ENCODE measurements around the gene NSMCE4A. TPM values are rescaled to one million over a fixed set of nuclear protein-coding genes. Genes with fewer than 3 reads are reported as not detected.
A peak's percentile ranks its signal among the peaks of the same experiment; 100 is the strongest.
"Not testable (repeated sequence)": the region's sequence is repeated elsewhere in the genome, so short reads cannot be mapped to it uniquely, and the experiment has no call there.

The NSMCE4A gene
- total RNA-seq, 1 donor from 2014 or later = 22.8 TPM

DNA sequence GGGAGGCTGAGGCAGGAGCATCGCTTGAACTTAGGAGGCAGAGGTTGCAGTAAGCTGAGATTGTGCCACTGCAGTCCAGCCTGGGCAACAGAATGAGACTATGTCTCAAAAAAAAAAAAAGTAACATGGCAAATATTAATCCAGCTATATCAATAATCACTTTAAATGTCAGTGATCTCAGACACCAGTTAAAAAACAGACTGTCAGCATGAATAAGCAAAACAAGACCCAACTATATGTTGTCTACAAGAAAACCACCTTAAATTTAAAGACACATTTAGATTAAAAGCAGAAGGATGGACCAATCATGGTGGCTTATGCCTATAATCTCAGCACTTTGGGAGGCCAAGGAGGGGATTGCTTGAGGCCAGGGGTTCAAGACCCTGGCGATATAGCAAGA, 38.7 kb downstream of the NSMCE4A start:
- no peak for DNase-seq (ENCODE audit: low read depth)

DNA sequence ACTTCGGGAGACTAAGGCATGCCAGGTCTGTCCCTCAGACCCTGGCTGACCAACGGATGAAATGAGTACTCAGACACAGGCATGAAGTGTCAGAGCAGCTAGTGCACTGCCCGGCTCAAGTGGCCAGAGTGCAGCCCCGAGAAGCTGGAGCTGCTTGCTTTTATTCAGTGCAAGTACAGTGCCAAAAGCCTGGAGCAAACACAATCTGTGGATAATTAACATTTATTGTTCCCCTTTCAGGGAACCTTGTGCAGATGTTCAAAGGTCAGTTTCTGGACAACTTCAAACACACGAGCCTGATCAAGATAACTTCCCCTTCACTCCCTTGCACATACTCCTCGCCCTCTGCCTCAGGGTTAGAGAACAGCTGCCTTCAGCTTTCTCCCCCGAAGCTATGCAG, 39.3 kb downstream of the NSMCE4A start:
- DNase-seq (ENCODE audit: low read depth) = peak; percentile 49

DNA sequence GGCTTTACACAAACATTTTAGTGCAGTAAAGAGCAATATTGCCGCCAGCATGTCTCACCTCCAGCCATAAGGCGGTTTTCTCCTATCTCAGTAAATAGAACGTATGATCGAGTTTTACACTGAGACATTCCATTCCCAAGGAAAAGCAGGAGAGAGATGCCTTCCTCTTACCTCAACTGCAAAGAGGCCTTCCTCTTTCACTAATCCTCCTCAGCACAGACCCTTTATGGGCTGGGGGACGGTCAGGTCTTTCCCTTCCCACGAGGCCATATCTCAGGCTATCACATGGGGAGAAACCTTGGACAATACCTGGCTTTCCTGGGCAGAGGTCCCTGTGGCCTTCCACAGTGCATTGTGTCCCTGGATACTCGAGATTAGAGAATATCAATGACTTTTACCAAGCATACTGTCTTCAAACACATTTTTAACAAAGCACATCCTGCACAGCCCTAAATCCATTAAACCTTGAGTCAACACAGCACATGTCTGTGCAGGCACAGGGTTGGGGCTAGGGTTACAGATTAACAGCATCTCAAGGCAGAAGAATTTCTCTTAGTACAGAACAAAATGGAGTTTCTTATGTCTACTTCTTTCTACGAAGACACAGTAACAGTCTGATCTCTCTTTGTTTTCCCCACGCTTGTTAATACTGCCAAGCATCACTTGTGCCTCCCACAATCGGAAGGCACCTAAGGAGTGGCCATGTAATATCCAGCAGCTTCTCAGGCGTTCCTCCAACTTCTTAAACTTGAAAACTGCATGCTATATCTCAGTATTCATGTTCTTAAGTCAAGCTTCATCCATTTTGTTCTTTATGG, 44.5 kb downstream of the NSMCE4A start:
- not testable (repeated sequence) for DNase-seq (ENCODE audit: low read depth)

DNA sequence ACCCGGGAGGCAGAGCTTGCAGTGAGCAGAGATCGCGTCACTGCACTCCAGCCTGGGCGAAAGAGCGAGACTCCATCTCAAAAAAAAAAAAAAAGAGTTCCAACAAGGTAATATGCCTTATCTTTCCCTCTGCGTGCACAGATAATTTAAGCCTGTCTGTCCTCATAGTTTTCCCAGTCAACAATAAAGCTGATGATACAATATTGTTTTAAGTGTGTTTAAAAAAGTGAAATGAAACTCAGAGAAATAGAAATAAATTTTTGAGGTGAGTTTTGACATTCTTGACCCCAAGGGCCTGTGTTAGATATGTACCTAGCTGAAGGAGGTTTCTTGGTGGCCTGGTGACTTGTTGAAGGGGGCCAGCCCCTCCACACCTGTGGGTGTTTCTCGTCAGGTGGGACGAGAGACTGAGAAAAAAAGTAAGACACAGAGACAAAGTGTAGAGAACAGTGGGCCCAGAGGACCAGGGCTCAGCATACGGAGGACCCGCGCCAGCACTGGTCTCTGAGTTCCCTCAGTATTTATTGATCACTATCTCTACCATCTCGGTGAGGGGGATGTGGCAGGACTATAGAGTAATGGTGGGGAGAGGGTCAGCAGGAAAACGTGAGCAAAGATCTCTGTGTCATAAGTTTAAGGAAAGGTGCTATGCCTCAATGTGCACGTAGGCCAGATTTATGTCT, 45.3 kb downstream of the NSMCE4A start:
- DNase-seq (ENCODE audit: low read depth) = not testable (repeated sequence)

DNA sequence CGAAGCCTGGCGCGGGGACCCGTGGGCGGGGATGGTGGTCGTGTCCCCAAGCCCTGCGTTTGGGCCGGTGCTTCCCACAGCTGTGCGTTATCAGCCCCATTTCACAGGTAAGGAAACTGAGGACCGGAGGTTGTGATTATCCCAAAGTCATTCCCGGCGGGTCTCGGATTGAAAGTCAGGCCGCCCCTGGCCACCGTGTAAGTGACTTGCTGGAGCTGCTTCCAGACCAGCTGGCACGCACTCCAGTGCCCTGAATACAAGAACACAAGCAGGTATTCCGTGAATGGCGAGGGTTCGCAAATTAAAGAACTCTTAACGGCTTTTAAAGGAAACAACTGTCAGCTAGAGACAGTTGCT, 46.5 kb downstream of the NSMCE4A start:
- peak; percentile 23 for DNase-seq (ENCODE audit: low read depth)

DNA sequence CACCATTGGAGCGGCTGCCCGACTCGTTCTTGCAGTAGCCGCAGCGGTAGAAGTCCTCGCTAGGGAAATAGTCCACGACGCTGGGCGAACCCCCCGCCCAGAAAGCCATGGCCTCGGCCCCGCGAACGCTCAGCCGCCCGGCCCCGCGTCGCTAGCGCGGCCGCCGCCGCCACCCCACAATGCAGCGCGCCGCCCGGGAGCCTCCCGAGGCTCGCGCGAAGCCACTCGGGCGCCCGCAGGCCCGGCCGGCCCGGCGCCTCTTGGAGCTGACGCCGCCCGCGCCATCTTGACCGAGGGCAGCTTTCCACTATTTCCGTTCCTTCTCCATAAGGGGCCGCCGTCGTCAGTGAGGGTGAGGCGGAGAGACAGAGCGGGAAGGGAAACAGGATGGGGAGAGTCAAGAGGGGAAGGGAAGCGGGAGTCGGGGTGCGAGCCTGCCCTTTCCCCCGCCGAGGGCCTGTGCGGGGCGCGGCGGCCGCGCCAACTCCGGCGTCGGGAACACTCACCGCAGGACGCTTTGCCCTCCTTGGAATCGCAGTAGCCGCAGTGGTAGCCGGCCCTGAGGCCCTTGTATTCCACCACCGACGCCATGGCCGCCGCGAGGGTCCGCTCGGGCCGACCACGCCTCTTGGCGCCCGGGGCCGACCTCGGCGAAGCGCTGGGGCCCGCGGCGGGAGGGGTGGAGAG, 47.0 kb downstream of the NSMCE4A start, which contains the start of gene ATE1:
TSS of gene ATE1 (minus strand) at position 191 of the 687 bp plus-strand sequence. CDS start at position 109, 82 bp downstream.
- peak; percentile 75 for DNase-seq (ENCODE audit: low read depth)

DNA sequence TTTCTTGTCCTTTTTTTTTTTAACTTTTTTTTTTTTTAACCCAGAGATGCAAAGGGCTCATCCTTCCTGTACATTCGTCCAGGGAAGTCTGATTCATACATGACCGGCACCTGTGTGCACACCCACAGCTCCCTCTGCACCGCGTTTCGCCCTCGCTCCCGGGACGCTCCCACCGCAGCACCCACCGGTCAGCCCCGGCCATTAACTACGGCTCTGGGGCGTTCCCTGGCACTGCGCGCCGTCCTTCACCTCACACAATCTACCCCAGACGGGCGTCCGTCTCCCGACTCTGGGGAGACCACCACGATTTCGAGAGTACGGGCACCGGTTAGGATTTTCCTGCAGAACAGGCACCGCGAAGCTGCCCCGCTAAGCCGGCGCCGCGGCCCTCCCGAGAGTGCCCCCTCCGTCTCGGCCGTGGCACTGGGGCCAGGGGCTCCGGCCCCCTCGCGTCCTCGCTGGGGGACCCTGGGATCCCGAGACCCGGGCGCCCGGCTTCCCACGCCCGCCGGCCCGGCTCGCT, 47.6 kb downstream of the NSMCE4A start:
- DNase-seq (ENCODE audit: low read depth) = peak; percentile 45

DNA sequence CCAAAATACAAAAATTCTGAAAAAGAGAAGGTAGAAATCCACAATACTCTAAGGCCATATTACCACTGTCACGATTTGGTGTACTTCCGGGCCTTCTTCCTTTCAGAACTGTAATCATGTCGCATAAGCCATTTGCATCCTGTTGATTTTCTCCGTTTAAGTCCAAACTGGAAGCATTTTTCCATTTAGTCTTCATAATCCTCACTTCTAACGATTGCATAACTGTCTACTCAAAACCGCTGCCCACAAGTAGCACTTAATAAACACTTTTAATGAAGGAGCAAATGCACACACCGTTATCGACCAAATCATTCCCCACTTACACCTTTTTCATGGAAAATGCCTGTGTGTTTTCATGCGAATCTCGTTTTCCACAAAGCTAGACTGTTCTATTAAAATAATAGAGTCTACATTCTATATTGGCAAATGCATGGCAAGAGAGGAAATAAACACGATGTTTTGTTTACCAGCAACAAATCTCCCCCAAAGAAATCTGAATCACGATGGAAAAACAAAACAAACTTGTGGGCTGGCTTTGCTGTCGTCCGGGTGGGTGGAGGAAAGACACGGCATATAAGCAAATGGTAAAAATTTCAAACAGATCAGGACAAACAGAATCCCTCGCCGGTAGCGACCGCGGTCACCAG, 48.2 kb downstream of the NSMCE4A start:
- peak; percentile 33 for DNase-seq (ENCODE audit: low read depth)

DNA sequence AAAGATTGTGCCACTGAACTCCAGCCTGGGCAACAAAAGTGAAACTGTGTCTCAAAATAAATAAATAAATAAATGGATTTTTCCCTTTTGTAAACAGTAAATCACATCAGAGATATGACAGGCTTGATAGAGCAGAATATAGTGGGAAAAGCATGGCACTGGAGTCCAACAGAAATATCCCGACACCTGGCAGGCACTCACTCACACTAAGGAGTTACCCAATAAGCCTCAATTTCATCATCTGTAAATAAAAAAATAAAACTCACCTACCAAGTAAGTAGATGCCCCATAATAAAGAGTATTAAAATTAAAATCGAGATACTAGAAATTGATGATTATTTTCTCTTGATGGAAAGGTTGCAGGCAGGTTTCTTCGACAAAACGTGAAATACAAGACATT, 48.9 kb downstream of the NSMCE4A start:
- DNase-seq (ENCODE audit: low read depth) = no peak

DNA sequence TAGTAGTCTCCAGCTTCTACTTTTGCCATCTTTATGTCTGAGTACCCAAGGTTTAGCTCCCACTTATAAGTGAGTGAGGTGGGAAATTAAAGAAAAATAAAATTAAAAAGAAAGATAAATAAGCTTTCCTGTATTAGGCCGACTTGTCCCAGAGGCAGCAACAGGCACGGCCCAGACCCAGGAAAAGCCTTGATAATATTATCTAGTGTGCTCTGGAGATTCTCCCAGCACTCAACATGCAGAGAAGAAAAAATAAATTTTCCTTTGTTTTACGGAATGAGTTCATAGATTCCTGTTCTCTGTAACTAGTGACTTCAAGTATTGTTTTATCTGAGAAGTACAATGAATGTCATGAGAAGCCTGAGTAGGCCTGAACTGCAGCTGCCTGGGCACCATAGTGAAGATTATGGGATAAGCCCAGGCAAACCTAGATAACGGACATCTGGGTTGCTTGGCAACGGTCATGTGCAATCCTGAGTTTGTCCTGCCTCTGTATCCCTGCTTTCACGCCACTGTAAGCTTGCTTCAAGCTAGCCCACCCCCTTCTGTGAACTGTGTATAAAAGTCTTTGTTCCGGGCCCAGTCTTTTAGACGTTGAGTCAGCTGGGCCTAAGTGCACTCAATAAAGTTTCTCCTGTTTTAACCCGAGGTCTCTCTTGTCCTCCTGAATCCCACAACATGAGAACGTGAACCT, 53.6 kb downstream of the NSMCE4A start:
- no peak for DNase-seq (ENCODE audit: low read depth)

DNA sequence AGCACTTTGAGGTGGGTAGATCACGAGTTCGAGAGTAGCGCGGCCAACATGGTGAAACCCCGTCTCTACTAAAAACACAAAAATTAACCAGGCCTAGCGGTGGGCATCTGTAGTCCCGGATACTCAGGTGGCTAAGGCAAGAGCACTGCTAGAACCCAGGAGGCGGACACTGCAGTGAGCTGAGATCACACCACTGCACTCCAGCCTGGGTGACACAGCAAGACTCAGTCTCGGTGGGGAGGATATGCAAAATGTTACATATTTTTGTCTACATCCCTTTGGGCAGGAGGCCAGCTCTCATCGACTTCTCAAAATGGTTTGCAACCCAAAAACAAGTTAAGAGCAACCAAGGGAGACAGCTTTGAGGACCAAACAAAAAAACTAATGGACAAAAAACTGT, 55.4 kb downstream of the NSMCE4A start:
- DNase-seq (ENCODE audit: low read depth) = no peak

DNA sequence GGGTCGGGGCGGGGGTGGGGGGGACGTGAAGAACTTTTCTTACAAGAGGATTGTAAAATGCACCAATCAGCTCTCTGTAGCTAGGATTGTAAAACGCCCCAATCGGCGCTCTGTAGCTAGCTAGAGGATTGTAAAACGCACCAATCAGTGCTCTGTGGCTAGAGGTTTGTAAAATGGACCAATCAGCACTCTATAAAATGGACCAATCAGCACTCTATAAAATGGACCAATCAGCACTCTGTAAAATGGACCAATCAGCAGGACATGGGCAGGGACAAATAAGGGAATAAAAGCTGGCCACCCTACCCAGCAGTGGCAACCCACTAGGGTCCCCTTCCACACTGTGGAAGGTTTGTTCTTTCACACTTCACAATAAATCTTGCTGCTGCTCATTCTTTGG, 56.2 kb downstream of the NSMCE4A start:
- not testable (repeated sequence) for DNase-seq (ENCODE audit: low read depth)

DNA sequence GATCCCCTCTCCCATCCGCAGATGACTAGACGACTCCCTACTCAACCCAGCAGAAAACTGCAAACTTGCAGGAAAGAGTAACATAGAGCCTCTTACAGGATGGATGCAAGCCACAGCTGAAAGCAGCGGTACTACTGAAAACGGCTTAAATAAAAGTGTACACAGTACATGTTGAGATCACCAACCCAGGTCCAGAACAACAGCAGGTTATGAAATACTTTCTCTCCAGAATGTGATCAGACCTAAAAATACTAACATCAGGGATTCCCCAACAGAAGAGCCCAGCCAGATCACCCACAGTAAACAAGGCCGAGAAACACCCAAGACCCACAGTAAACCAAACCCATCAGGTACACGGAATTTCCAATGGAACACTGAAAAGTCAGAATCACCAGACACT, 60.4 kb downstream of the NSMCE4A start:
- no peak for DNase-seq (ENCODE audit: low read depth)

DNA sequence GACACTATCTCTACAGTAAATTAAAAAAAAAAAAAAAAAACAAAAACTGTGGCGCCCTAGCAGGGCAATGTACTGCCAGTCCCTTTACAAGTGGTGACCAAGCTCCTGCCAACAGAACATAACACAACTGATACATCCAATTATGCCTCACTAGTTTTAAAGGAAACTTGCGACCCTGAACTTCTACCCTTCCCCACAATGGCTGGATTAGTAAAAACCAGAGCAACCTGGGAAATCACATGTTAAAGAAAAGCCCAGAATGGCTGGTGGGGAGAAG, 63.7 kb downstream of the NSMCE4A start:
- no peak for DNase-seq (ENCODE audit: low read depth)

DNA sequence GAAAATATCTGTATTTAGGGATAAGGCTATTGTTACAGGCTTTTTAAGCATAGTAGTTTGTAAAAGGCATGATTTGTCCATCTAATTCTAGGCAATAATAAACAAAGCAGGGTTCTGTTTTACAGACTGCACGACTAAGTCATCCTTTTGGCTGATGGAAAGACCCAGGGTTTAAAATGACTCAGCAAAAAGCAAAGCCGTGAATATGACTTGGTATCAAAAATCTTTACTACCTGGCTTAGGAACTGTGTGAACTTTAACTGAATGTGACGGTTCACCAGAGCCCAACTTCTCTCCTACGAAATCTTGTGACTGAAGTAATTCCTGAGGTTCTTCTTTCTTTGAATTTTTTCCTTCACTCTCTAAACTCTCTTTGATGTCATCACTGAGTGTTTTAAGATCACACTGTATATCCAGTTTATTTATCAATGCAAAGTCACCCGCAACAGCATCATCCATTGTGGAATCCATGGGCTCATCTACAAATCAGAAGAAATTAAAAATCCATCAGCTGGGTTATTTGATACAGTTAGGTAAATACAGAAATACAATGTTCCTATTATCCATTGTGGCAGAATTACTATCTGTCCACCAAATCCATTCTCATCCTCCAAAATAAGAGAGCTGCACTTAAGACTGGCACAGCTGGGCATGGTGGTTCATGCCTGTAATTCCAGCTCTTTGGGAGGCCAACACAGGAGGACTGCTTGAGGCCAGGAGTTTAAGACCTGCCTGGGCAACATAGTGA, 64.2 kb downstream of the NSMCE4A start:
- DNase-seq (ENCODE audit: low read depth) = peak; percentile 78

Other genes starting within 250 kb of the NSMCE4A start
- 29.0 and 46.2 TPM in 2 replicates for gene ATE1, start 47.2 kb downstream of the NSMCE4A start, total RNA-seq
- 10.1 and 11.2 TPM in 2 replicates for gene TACC2, start 13.9 kb upstream of the NSMCE4A start, total RNA-seq

Data from renal cortical epithelial cell (primary cell).